GM12878 (cell line): ENCODE data around the gene ABCB10. TPM values are rescaled to one million over a fixed set of nuclear protein-coding genes. Genes with fewer than 3 reads are reported as not detected.

ENCODE experiments used
- ATF7 ChIP-seq: fragments of 450-650 bp; IDR thresholded peaks from 2 replicates; pipeline ENCODE4 v1.6.1; 2016; ENCODE audit warnings: low read depth, mild to moderate bottlenecking
- BHLHE40 ChIP-seq, 2 experiments: fragments of 450-650 bp in 1 of 2; IDR thresholded peaks; 2 replicates each; pipeline ENCODE4 v1.6.1; 2011 to 2017; ENCODE audit warnings: low read depth in 2 of 2, borderline replicate concordance in 1 of 2, improper control_type of control experiment in 1 of 2, low read length in 1 of 2, mild to moderate bottlenecking in 1 of 2
- BMI1 ChIP-seq: fragments of 450-650 bp; IDR thresholded peaks from 2 replicates; pipeline ENCODE4 v1.6.1; 2016; ENCODE audit warnings: mild to moderate bottlenecking, moderate library complexity, borderline replicate concordance
- CBX3 ChIP-seq: fragments of 200-600 bp; sonication (generic); IDR thresholded peaks from 2 replicates; pipeline ENCODE4 v1.6.1; 2016; ENCODE audit warnings: low read depth, borderline replicate concordance
- CHD2 ChIP-seq: IDR thresholded peaks from 2 replicates; pipeline ENCODE4 v1.6.1; 2011; ENCODE audit warnings: low read depth, low read length, improper control_type of control experiment, borderline replicate concordance
- EGR1 ChIP-seq, 2 experiments: IDR thresholded peaks; 1 replicate in 1 of 2; 2 replicates in 1 of 2; pipeline ENCODE4 v1.6.1; 2011 to 2012; ENCODE audit warnings: low read depth in 2 of 2, low read length in 2 of 2, borderline replicate concordance in 1 of 2, mild to moderate bottlenecking in 1 of 2, moderate library complexity in 1 of 2
- EP300 ChIP-seq, 2 experiments: fragments of 150-350 bp in 1 of 2; IDR thresholded peaks; 2 replicates each; pipeline ENCODE4 v1.6.1; 2011 to 2012; ENCODE audit warnings: low read depth in 2 of 2, low read length in 2 of 2, borderline replicate concordance in 1 of 2, improper control_type of control experiment in 1 of 2, inconsistent platforms in 1 of 2; ENCODE audit not compliant: control insufficient read depth in 1 of 2
- ETV6 ChIP-seq, 2 experiments: fragments of 450-650 bp in 1 of 2; IDR thresholded peaks in 1 of 2; conservative IDR thresholded peaks in 1 of 2; 2 replicates each; pipeline ENCODE4 v1.6.1; 2014; ENCODE audit warnings: antibody characterized with exemption in 1 of 2, borderline replicate concordance in 1 of 2, low read depth in 1 of 2, mild to moderate bottlenecking in 1 of 2, moderate library complexity in 1 of 2
- GABPA ChIP-seq: IDR thresholded peaks from 2 replicates; pipeline ENCODE4 v1.6.1; 2014; ENCODE audit warnings: antibody characterized with exemption, low read depth, mild to moderate bottlenecking, inconsistent platforms
- GATAD2B ChIP-seq: fragments of 450-650 bp; conservative IDR thresholded peaks from 2 replicates; pipeline ENCODE4 v1.6.1; 2017; ENCODE audit warnings: low read depth, mild to moderate bottlenecking, moderate library complexity
- HDAC6 ChIP-seq: fragments of 200-600 bp; sonication (generic); IDR thresholded peaks from one replicate; pipeline ENCODE4 v1.8.0; 2017; ENCODE audit warnings: antibody characterized with exemption; ENCODE audit not compliant: unreplicated experiment
- IRF3 ChIP-seq: fragments of 450-650 bp; IDR thresholded peaks from 2 replicates; pipeline ENCODE4 v1.6.1; 2014; ENCODE audit warnings: mild to moderate bottlenecking
- IRF5 ChIP-seq: fragments of 450-650 bp; IDR thresholded peaks from 2 replicates; pipeline ENCODE4 v1.6.1; 2017; ENCODE audit warnings: borderline replicate concordance
- KDM1A ChIP-seq: fragments of 200-600 bp; sonication (generic); IDR thresholded peaks from 2 replicates; pipeline ENCODE4 v1.6.1; 2016; ENCODE audit warnings: borderline replicate concordance
- KLF5 ChIP-seq: fragments of 450-650 bp; IDR thresholded peaks from 2 replicates; pipeline ENCODE4 v1.6.1; 2014; ENCODE audit warnings: mild to moderate bottlenecking; ENCODE audit not compliant: partially characterized antibody
- MEF2A ChIP-seq: IDR thresholded peaks from 2 replicates; pipeline ENCODE4 v1.6.1; 2011; ENCODE audit warnings: low read depth, mild to moderate bottlenecking, low read length, moderate library complexity; ENCODE audit not compliant: insufficient read depth
- MXI1 ChIP-seq: fragments of 150-350 bp; IDR thresholded peaks from 2 replicates; pipeline ENCODE4 v1.6.1; 2011; ENCODE audit warnings: low read depth, mild to moderate bottlenecking, inconsistent platforms, low read length, improper control_type of control experiment
- NFIC ChIP-seq: IDR thresholded peaks from 2 replicates; pipeline ENCODE4 v1.6.1; 2012; ENCODE audit warnings: low read depth, mild to moderate bottlenecking, inconsistent platforms, low read length, moderate library complexity
- NFYB ChIP-seq: IDR thresholded peaks from 2 replicates; pipeline ENCODE4 v1.6.1; 2011; ENCODE audit warnings: low read depth, mild to moderate bottlenecking, low read length, improper control_type of control experiment, moderate library complexity; ENCODE audit not compliant: insufficient read depth
- POLR2A ChIP-seq: IDR thresholded peaks from 2 replicates; pipeline ENCODE4 v1.6.1; 2011; ENCODE audit warnings: low read depth, mild to moderate bottlenecking, low read length
- RAD51 ChIP-seq: fragments of 450-650 bp; IDR thresholded peaks from 2 replicates; pipeline ENCODE4 v1.6.1; 2016; ENCODE audit warnings: moderate library complexity, mild to moderate bottlenecking, inconsistent platforms
- SMARCA5 ChIP-seq: fragments of 450-650 bp; IDR thresholded peaks from 2 replicates; pipeline ENCODE4 v1.6.1; 2017; ENCODE audit warnings: mild to moderate bottlenecking
- SRF ChIP-seq, 2 experiments: IDR thresholded peaks; 2 replicates each; pipeline ENCODE4 v1.6.1; 2011; ENCODE audit warnings: low read depth in 2 of 2, low read length in 2 of 2, mild to moderate bottlenecking in 1 of 2, moderate library complexity in 1 of 2
- TAF1 ChIP-seq: IDR thresholded peaks from 2 replicates; pipeline ENCODE4 v1.6.1; 2011; ENCODE audit warnings: mild to moderate bottlenecking, low read depth, low read length, borderline replicate concordance
- TCF12 ChIP-seq: IDR thresholded peaks from 2 replicates; pipeline ENCODE4 v1.6.1; 2011; ENCODE audit warnings: low read depth, mild to moderate bottlenecking, low read length
- YBX1 ChIP-seq: fragments of 450-650 bp; IDR thresholded peaks from 2 replicates; pipeline ENCODE4 v1.6.1; 2016; ENCODE audit warnings: antibody characterized with exemption
- YY1 ChIP-seq: IDR thresholded peaks from 2 replicates; pipeline ENCODE4 v1.6.1; 2011; ENCODE audit warnings: low read depth, mild to moderate bottlenecking, low read length
- ZBED1 ChIP-seq: IDR thresholded peaks from 2 replicates; pipeline ENCODE4 v1.6.1; 2016; ENCODE audit warnings: borderline replicate concordance
- polyA plus RNA-seq, 11 experiments: library from polyadenylated mRNA; depleted of rRNA in 4 of 11; unstranded in 6 of 11; stranded (reverse) in 5 of 11; fragments of >200 nt; fragmentation: Nextera tagmentation in 4 of 11; fragmentation: Illumina TruSeq in 1 of 11; extraction: Ambion mirVana in 4 of 11; extraction: Trizol in 1 of 11; gene quantifications; 1 replicate in 1 of 11; 2 replicates in 10 of 11; pipeline versions ENCODE4 v1.2.1 to v1.2.3, GENCODE V29; 2011 to 2016; ENCODE audit warnings: inconsistent platforms in 2 of 11, missing spikeins in 2 of 11, low read depth in 1 of 11
- total RNA-seq, 4 experiments: library from RNA; depleted of rRNA in 3 of 4; stranded (reverse); fragments of >200 nt in 3 of 4; fragmentation: Illumina TruSeq in 1 of 4; extraction: Trizol in 1 of 4; gene quantifications; 2 replicates each; pipeline versions ENCODE4 v1.2.1 to v1.2.3, GENCODE V29; 2013 to 2021

ABCB10 gene
- total and polyA plus RNA-seq, 10 of the 15 experiments (the other 5 are each of a cell fraction or from before 2014, with no cell fraction given) = 8.0 to 30.5 (median 16.7) TPM

- TF ChIP-seq BMI1 = no peak
- no peak for TF ChIP-seq ZBED1
- no peak for TF ChIP-seq ETV6 (conservative IDR thresholded peaks at IDR 0.05 in 1 of 2, IDR thresholded peaks at IDR 0.05 in 1 of 2; ENCODE audit: borderline replicate concordance in 1 of 2, low read depth in 1 of 2)
- TF ChIP-seq YY1 = peak; percentile 97
- no peak for TF ChIP-seq GABPA
- TF ChIP-seq TAF1 = peak; percentile 82; the same call in 1 of the 2 replicates
- TF ChIP-seq TCF12 = peak; percentile 54; the same call in 1 of the 2 replicates
- TF ChIP-seq KDM1A = no peak
- TF ChIP-seq SMARCA5 = no peak
- TF ChIP-seq IRF3 = no peak
- TF ChIP-seq GATAD2B = peak; percentile 59; the same call in 1 of the 2 replicates
- TF ChIP-seq MXI1 = peak; percentile 91
- no peak for TF ChIP-seq CBX3
- no peak for TF ChIP-seq IRF5
- peak; percentile 44; the same call in 1 of the 2 replicates for TF ChIP-seq NFIC
- TF ChIP-seq ATF7 = peak; percentile 93
- peak; percentile 92 for TF ChIP-seq CHD2
- no peak for TF ChIP-seq NFYB
- TF ChIP-seq MEF2A = no peak
- peak; percentile 96 for TF ChIP-seq POLR2A
- TF ChIP-seq KLF5 = peak; percentile 45
- TF ChIP-seq SRF (IDR thresholded peaks at IDR 0.05; ENCODE audit: low read depth in 2 of 2, low read length in 2 of 2) = peak; percentile 42 to 81; a peak in 1 of 4 replicates
- TF ChIP-seq YBX1 = no peak
- TF ChIP-seq RAD51 = no peak
- TF ChIP-seq HDAC6 = peak; percentile 66
- TF ChIP-seq EGR1 (IDR thresholded peaks at IDR 0.05; ENCODE audit: borderline replicate concordance in 1 of 2, low read depth in 2 of 2, low read length in 2 of 2) = peak in 1 of 2 experiments; percentile 97; a peak in 2 of 3 replicates
- 0 out of 4 replicates have a peak, but pooled peaks of 1 of the 2 experiments have one; percentile 16 for TF ChIP-seq EP300 (IDR thresholded peaks at IDR 0.05; ENCODE audit: borderline replicate concordance in 1 of 2, control insufficient read depth in 1 of 2, low read depth in 2 of 2, low read length in 2 of 2)
- peak; percentile 52 to 71; a peak in 3 of 4 replicates for TF ChIP-seq BHLHE40 (IDR thresholded peaks at IDR 0.05; ENCODE audit: borderline replicate concordance in 1 of 2, low read depth in 2 of 2, low read length in 1 of 2)
Measured at GRCh38 chr1:229507951-229508822, 50.3 kb downstream of the ABCB10 start, which contains the start of gene NUP133 (continued).
